Stimulated activated naive CD8-positive, alpha-beta T cell treated with anti-CD3 and anti-CD28 coated beads, Interleukin-15, amount 100 ng/mL, for 72 hours (primary cell): ENCODE results near the gene LRRC71.

Experiments
- ATAC-seq: fragments of 150-1000 bp; cut with Tn5 transposase; 2 replicates; pipeline ENCODE4 v1.10.0; 2021; ENCODE audit warnings: mild to moderate bottlenecking, moderate library complexity
- DNase-seq, 2 donors: peaks; one replicate each; pipeline ENCODE4 v3.0.0; 2021 to 2022
- H3K27ac Mint-ChIP-seq, 2 donors: one replicate each; pipeline ENCODE4 v1.8.0; 2022; ENCODE audit warnings: mild to moderate bottlenecking in 2 of 2, mixed read lengths in 2 of 2, moderate library complexity in 2 of 2
- H3K27me3 Mint-ChIP-seq: one replicate; pipeline ENCODE4 v1.8.0; 2022; ENCODE audit warnings: mixed read lengths
- H3K4me1 Mint-ChIP-seq: one replicate; pipeline ENCODE4 v1.8.0; 2022; ENCODE audit warnings: mild to moderate bottlenecking, mixed read lengths
- H3K4me3 Mint-ChIP-seq, 2 donors: one replicate each; pipeline ENCODE4 v1.8.0; 2022; ENCODE audit warnings: mild to moderate bottlenecking in 2 of 2, mixed read lengths in 2 of 2, moderate library complexity in 1 of 2
- H3K9me3 Mint-ChIP-seq, 2 donors: one replicate each; pipeline ENCODE4 v1.8.0; 2022; ENCODE audit warnings: mixed read lengths in 2 of 2

The LRRC71 gene

GRCh38 chr1:156959925-156960324 lies 39.5 kb downstream of the LRRC71 start:
- no peak overlapping the region for H3K27ac Mint-ChIP-seq

DNA sequence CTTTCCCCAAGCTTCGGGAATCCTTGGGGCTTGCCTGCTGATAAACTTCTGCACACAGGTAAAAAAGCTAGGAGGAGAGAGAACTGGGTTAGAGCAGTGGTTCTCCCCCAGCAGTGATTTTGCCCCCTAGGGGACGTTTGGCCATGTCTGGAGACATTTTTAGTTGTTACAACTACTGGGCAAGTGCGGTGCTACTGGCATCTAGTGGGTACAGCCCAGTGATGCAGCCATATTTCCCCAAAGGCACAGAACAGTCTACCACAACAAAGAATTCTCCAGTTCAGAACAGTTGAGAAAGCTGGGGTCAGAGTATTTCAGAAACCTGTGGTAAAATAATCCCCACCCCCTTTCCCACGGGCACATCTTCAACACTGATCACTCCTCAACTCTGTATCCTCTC lies 41.3 kb downstream of the LRRC71 start:
- ATAC-seq = peak; percentile 89
- peaks cover 41% of the 10 kb centered on the region for H3K4me1 Mint-ChIP-seq
- H3K9me3 Mint-ChIP-seq = no peaks in the 10 kb centered on the region
- H3K27me3 Mint-ChIP-seq = no peaks in the 10 kb centered on the region
- no peak overlapping the region for H3K27ac Mint-ChIP-seq
- no peak overlapping the region for H3K4me3 Mint-ChIP-seq
- peak; percentile 33 to 49 for DNase-seq

More at GRCh38 chr1:156959925-156960324, 39.5 kb downstream of the LRRC71 start:
- H3K9me3 Mint-ChIP-seq = no peaks in the 10 kb centered on the region
- H3K27me3 Mint-ChIP-seq = no peaks in the 10 kb centered on the region
- H3K4me1 Mint-ChIP-seq = peaks cover 41% of the 10 kb centered on the region
- DNase-seq = no peak
- no peak overlapping the region for H3K4me3 Mint-ChIP-seq
- no peak for ATAC-seq

DNA sequence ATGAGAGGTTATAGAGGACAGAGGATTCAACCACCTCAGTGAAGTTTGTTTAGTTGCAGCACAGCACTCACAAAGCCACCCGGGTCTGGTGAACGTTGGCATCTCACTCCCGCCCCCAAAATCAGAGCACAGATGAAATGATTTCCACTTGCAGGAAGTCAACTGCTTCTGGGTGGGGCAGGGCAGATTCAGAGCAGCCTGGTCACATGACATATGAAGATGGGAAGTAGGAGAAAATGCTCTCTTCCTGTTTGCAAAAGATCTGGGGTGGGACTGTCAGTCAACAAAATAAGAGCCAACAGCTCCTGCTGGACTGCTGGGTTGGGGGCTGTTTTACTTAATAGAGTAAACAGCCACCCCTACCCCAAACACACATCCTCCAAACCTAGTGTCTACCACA lies 43.2 kb downstream of the LRRC71 start:
- DNase-seq (peak; percentile 12 to 31), ATAC-seq (peak; percentile 77)
- Mint-ChIP-seq H3K4me3 (peak overlapping the region; percentile 58 to 62), H3K27me3 (no peaks in the 10 kb centered on the region), H3K27ac (peak overlapping the region; percentile 29 to 91), H3K9me3 (no peaks in the 10 kb centered on the region), H3K4me1 (peaks cover 35% of the 10 kb centered on the region)

DNA sequence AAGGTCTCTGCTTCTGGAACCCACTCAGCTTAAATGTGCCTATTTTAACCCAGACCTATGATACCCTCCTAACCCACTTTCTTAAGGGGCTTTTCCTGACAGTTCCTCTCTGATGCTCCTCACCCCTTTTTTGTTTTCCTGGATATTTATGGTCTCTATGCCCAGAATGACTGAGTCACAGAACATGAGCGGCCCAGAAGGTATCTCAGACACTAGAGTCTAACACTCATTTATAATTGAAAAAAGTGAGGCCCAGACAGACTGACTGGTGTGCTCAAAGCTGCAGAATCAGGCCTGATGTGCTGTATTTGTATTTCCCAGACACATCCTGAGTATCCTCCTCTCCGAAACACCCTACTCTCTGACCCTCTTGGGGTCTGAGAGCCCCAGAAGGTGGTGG lies 44.0 kb downstream of the LRRC71 start:
- no peaks in the 10 kb centered on the region for H3K9me3 Mint-ChIP-seq
- ATAC-seq (no peak), DNase-seq (no peak)
- H3K27ac Mint-ChIP-seq = no peak overlapping the region
- no peak overlapping the region for H3K4me3 Mint-ChIP-seq
- H3K4me1 Mint-ChIP-seq = peaks cover 35% of the 10 kb centered on the region
- no peaks in the 10 kb centered on the region for H3K27me3 Mint-ChIP-seq

DNA sequence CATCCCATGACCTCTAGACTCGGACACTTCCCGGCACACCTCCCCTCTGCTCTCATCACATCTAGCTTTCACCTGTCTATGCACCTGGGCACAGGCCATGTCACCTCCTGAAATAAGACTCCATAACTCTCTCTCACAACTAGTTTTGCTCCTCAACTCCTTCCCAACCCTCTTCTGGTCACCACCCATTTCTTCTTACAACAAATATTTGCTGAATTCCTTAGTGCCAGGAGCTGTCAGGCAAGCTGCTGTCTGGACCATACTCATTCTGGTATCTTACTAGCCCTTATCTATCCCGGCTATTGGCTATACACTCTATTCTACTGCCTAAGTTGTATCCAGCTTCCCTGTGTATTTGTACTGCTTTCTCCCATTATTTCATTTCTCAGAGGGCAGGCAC lies 49.1 kb downstream of the LRRC71 start:
- ATAC-seq (no peak), DNase-seq (no peak)
- Mint-ChIP-seq H3K27me3 (no peaks in the 10 kb centered on the region), H3K9me3 (no peaks in the 10 kb centered on the region), H3K4me3 (no peak overlapping the region), H3K27ac (peak overlapping the region in 1 of 2 donors; percentile 15), H3K4me1 (peaks cover 1% of the 10 kb centered on the region)

GRCh38 chr1:156970017-156970416 lies 49.6 kb downstream of the LRRC71 start:
- H3K4me1 Mint-ChIP-seq = no peaks in the 10 kb centered on the region
- DNase-seq = no peak

DNA sequence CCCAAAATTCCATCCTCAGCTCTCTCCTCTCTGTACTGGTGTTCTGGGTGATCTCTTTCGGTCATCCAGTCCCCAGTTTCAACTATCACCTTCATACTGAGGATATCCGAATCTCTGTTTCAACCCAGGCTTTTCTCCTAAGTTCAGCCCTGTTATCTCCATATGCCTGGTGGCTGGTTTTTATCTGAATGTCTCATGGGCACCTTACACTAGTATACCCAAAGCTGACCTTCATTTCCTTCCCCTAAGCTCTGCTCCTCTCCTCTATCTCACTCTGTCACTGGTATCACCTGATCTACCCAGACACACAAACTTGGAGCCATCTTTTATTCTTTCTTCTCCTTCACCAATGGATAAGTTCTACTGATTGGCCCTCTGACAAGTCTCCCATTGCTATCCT lies 53.0 kb downstream of the LRRC71 start:
- H3K9me3 Mint-ChIP-seq = no peaks in the 10 kb centered on the region
- H3K4me1 Mint-ChIP-seq = no peaks in the 10 kb centered on the region
- DNase-seq = no peak
- ATAC-seq = no peak
- no peak overlapping the region for H3K27ac Mint-ChIP-seq
- no peak overlapping the region for H3K4me3 Mint-ChIP-seq
- H3K27me3 Mint-ChIP-seq = peaks cover 11% of the 10 kb centered on the region

More at GRCh38 chr1:156970017-156970416, 49.6 kb downstream of the LRRC71 start:
- H3K27me3 Mint-ChIP-seq = no peaks in the 10 kb centered on the region
- H3K9me3 Mint-ChIP-seq = no peaks in the 10 kb centered on the region
- ATAC-seq = no peak
- H3K27ac Mint-ChIP-seq = no peak overlapping the region
- no peak overlapping the region for H3K4me3 Mint-ChIP-seq

- Mint-ChIP-seq H3K4me1 (no peaks in the 10 kb centered on the region), H3K9me3 (no peaks in the 10 kb centered on the region), H3K27me3 (peaks cover 27% of the 10 kb centered on the region), H3K27ac (no peak overlapping the region), H3K4me3 (no peak overlapping the region)
- DNase-seq = no peak
- no peak for ATAC-seq
These were observed 54.7 kb downstream of the LRRC71 start for GRCh38 chr1:156975084-156975483.

GRCh38 chr1:156980551-156980950 lies 60.1 kb downstream of the LRRC71 start:
- Mint-ChIP-seq H3K4me3 (no peak overlapping the region), H3K9me3 (no peaks in the 10 kb centered on the region), H3K4me1 (no peaks in the 10 kb centered on the region), H3K27me3 (peaks cover 46% of the 10 kb centered on the region), H3K27ac (no peak overlapping the region)
- ATAC-seq (no peak), DNase-seq (no peak)
